Measurements from ENCODE around the gene MAU2. TPM values are rescaled to one million over a fixed set of nuclear protein-coding genes. Genes with fewer than 3 reads are reported as not detected.
"Not testable (repeated sequence)": the region's sequence is repeated elsewhere in the genome, so short reads cannot be mapped to it uniquely, and the experiment has no call there.

Gene MAU2
- total RNA-seq, 1 experiment from 2014 or later: 48.4 TPM

DNA sequence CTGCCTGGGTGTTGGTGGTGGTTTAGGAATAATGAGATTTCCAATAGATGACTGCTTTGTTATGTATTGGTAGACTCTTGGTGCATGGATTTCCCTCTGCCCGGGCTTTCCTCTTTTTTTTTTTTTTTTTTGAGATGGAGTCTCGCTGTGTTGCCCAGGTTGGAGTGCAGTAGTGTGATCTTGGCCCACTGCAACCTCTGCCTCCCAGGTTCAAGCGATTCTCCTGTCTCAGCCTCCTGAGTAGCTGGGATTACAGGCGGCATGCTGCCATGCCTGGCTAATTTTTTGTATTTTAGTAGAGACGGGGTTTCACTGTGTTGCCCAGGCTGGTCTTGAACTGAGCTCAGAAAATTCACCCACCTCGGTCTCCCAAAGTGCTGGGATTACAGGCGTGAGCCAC, 73.7 kb downstream of the MAU2 start:
- H3K27me3 Mint-ChIP-seq (ENCODE audit: low read depth); H3K4me2 ChIP-seq (ENCODE audit: insufficient read depth, insufficient read length, low read length); H3K18ac ChIP-seq (ENCODE audit: insufficient read length, low read depth, low read length); H2AFZ ChIP-seq (ENCODE audit: low read length); H2BK15ac ChIP-seq (ENCODE audit: low read depth, low read length); H3K27ac ChIP-seq (ENCODE audit: insufficient read length, low read depth, low read length); H3K9me3 Mint-ChIP-seq; H2BK5ac ChIP-seq (ENCODE audit: insufficient read length, low read length); H3K4ac ChIP-seq (ENCODE audit: low read depth, low read length); H2BK120ac ChIP-seq (ENCODE audit: low read depth, low read length, poor library complexity, severe bottlenecking); H3T11ph ChIP-seq (ENCODE audit: low read length); H3K79me2 ChIP-seq (ENCODE audit: insufficient read depth, low read length); H3K9ac ChIP-seq (ENCODE audit: extremely low read depth, insufficient read length, low read length); H2AK5ac ChIP-seq (ENCODE audit: insufficient read length, low read length); H3K23me2 ChIP-seq (ENCODE audit: insufficient read length, low read depth, low read length, poor library complexity, severe bottlenecking); H3K4me3 Mint-ChIP-seq; DNase-seq; H3K4me1 ChIP-seq (ENCODE audit: insufficient read depth, low read length); H4K91ac ChIP-seq (ENCODE audit: insufficient read length, low read depth, low read length); H3K56ac ChIP-seq (ENCODE audit: insufficient read length, low read depth, low read length); H3K36me3 Mint-ChIP-seq (ENCODE audit: insufficient read depth in 1 of 3, low read depth in 3 of 3); H4K5ac ChIP-seq (ENCODE audit: insufficient read length, low read depth, low read length); H2BK12ac ChIP-seq (ENCODE audit: insufficient read length, low read depth, low read length); H3K9me3 ChIP-seq (ENCODE audit: control insufficient read depth, low read depth, low read length); H2BK20ac ChIP-seq (ENCODE audit: low read depth, low read length, poor library complexity, severe bottlenecking); H3K27me3 ChIP-seq (ENCODE audit: insufficient read depth, low read length); H4K8ac ChIP-seq (replicated peaks; ENCODE audit: insufficient read length, low read depth, low read length); H3K79me1 ChIP-seq (ENCODE audit: insufficient read depth, low read depth, low read length, poor library complexity, severe bottlenecking); H3K23ac ChIP-seq (ENCODE audit: insufficient read length, low read depth, low read length); H4K20me1 ChIP-seq (ENCODE audit: control insufficient read depth, insufficient read depth, insufficient read length); H3K14ac ChIP-seq (ENCODE audit: insufficient read depth, low read length): not testable (repeated sequence)
- no CpG with 5 or more reads among the region's 7 CpGs for WGBS (ENCODE audit: extremely low coverage, insufficient read length, low lambda C conversion rate)
- peak overlapping the region; percentile 91 to 98 (median 95); a peak in 5 of 7 replicates for H3K27ac Mint-ChIP-seq
- H3K4me1 Mint-ChIP-seq: peaks cover 16 to 17% of the 10 kb centered on the region in 2 experiments

Data from H9 (cell line).